ENCODE data around the gene COQ8A. TPM values are rescaled to one million over a fixed set of nuclear protein-coding genes. Genes with fewer than 3 reads are reported as not detected.

COQ8A gene
- total and polyA plus RNA-seq, 8 donors, result 26.4 to 384 (median 65.2) TPM

DNA sequence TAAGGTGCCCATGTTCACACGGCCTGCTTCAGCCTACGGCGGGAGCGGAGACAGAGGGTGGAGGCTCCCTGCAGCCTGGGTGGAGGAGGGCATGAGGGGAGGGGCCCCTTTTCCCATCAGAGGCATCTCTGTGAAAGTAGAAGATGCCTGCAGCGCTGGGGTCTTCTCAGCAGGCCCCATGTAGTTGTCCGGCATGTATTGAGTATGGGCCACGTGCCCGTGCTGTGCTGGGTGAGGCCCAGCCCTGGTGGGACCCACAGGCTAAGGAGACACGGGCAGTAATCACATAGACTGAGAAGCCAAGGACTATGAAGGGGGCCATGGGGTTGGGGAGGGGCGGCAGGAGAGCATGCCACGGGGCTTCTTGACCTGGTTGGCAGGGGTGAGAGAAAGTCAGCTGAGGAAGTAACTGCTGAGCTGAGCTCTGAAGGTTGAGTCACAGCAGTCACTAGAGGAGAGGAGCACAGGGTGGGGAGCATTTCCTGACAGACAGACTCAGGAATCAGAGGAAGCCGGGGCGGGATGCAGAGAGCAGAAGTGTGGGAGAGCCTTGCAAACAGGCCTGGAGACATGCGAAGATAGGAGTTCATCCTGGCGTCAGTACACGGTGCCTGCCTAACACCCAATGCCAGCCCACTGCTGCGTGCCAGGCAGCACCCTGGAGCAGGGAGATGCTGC lies 48.1 kb upstream of the COQ8A start:
- DNase-seq, result no peak
- no peaks in the 10 kb centered on the region for H3K9me3 ChIP-seq
- no peak overlapping the region for H3K4me3 ChIP-seq
- intact Hi-C loops (cut with DNase I; ENCODE audit: low total_unique reads), result no loop called here
- H3K36me3 ChIP-seq, result peaks cover 47 to 100% (median 100%) of the 10 kb centered on the region in 4 donors
- no peaks in the 10 kb centered on the region for H3K27me3 ChIP-seq
- WGBS, 5 donors, result 83 to 91% (median 88%) methylated on average over 16 to 17 of the region's 17 CpGs
- H3K27ac ChIP-seq, result no peak overlapping the region
- H3K4me1 ChIP-seq, result no peaks in the 10 kb centered on the region
- no peak for TF ChIP-seq POLR2A (IDR thresholded peaks at IDR 0.05)
- TF ChIP-seq POLR2AphosphoS5 (IDR thresholded peaks at IDR 0.05), result no peak
- no peak for TF ChIP-seq EP300 (IDR thresholded peaks at IDR 0.05)
- TF ChIP-seq, protein P1, sequence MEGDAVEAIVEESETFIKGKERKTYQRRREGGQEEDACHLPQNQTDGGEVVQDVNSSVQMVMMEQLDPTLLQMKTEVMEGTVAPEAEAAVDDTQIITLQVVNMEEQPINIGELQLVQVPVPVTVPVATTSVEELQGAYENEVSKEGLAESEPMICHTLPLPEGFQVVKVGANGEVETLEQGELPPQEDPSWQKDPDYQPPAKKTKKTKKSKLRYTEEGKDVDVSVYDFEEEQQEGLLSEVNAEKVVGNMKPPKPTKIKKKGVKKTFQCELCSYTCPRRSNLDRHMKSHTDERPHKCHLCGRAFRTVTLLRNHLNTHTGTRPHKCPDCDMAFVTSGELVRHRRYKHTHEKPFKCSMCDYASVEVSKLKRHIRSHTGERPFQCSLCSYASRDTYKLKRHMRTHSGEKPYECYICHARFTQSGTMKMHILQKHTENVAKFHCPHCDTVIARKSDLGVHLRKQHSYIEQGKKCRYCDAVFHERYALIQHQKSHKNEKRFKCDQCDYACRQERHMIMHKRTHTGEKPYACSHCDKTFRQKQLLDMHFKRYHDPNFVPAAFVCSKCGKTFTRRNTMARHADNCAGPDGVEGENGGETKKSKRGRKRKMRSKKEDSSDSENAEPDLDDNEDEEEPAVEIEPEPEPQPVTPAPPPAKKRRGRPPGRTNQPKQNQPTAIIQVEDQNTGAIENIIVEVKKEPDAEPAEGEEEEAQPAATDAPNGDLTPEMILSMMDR (IDR thresholded peaks at IDR 0.05), result no peak

DNA sequence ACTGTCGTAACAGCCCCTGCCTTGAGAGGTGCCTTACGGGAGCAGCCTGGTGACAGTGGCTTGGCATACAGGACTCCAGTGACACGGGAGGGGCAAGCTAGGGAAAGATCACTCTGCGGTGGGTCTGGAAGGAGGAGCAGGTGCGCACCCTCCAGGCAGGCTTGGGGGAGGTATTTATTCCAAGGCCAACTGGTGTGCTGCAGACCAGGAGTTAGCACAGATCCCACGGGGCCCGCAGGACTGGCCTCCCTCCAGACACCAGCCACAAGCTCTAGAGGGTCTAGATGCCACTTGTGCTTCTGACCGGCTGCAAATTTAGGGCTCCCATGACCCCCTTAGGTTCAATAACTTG lies 47.6 kb upstream of the COQ8A start:
- WGBS, 5 donors, result 74 to 87% (median 77%) methylated on average over 6 to 8 of the region's 8 CpGs
- DNase-seq, result no peak

DNA sequence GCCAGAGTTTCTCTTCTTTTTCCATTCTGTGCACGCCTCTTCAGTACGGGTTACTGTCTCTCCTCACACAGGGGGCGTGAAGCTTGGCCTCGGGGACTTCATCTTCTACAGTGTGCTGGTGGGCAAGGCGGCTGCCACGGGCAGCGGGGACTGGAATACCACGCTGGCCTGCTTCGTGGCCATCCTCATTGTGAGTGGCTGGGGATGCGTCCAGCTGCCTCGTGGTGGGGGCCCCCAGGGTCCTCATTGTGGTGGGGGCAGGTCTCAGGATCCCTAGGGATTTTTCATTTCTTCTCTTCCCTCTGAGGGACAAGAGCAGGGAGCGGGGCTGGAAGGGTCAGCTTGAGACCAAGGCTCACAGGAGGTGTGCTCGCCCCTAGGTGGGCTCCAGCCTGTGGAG lies 46.2 kb upstream of the COQ8A start:
- no peak overlapping the region for H3K27ac ChIP-seq
- TF ChIP-seq POLR2AphosphoS5 (IDR thresholded peaks at IDR 0.05) (no peak), POLR2A (IDR thresholded peaks at IDR 0.05) (no peak), EP300 (IDR thresholded peaks at IDR 0.05) (no peak)
- TF ChIP-seq, protein P1 (IDR thresholded peaks at IDR 0.05), result no peak
- H3K4me3 ChIP-seq, result no peak overlapping the region
- H3K4me1 ChIP-seq, result no peaks in the 10 kb centered on the region
- no peak for DNase-seq
- H3K27me3 ChIP-seq, result no peaks in the 10 kb centered on the region
- H3K9me3 ChIP-seq, result no peaks in the 10 kb centered on the region
- peaks cover 39 to 100% (median 99%) of the 10 kb centered on the region in 4 donors for H3K36me3 ChIP-seq
- 92 to 95% (median 93%) methylated on average over 12 to 13 of the region's 13 CpGs for WGBS, 5 donors
- intact Hi-C loops (cut with DNase I; ENCODE audit: low total_unique reads), result no loop called here

More for the DNA sequence above, 47.6 kb upstream of the COQ8A start:
- no peaks in the 10 kb centered on the region for H3K9me3 ChIP-seq
- H3K27ac ChIP-seq, result no peak overlapping the region
- H3K4me1 ChIP-seq, result no peaks in the 10 kb centered on the region
- TF ChIP-seq, protein P1 (IDR thresholded peaks at IDR 0.05), result no peak
- no peak for TF ChIP-seq POLR2AphosphoS5 (IDR thresholded peaks at IDR 0.05)
- no peak for TF ChIP-seq POLR2A (IDR thresholded peaks at IDR 0.05)
- no peak for TF ChIP-seq EP300 (IDR thresholded peaks at IDR 0.05)
- no peak overlapping the region for H3K4me3 ChIP-seq
- intact Hi-C loops (cut with DNase I; ENCODE audit: low total_unique reads), result no loop called here
- no peaks in the 10 kb centered on the region for H3K27me3 ChIP-seq
- H3K36me3 ChIP-seq, result peaks cover 47 to 100% (median 100%) of the 10 kb centered on the region in 4 donors

DNA sequence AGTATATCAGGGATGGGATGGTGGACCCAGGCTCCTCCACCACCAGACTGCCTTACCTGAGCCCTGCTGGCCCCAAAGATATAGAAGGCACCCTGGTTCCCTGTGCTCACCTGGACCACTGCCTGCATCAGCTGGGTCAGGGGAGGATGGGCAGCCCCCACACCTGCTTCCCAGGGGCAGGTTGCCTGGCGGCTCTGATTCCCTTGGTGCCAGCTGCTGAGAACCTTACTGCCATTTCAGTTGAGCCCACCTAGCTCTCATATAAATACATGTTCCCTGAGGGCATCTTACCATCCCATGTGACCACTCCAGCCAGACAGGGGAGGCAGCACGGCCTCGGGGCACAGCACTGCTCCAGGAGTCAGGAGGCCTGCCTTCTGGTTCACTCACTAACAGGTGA lies 45.3 kb upstream of the COQ8A start:
- H3K36me3 ChIP-seq, result peaks cover 35 to 100% (median 98%) of the 10 kb centered on the region in 4 donors
- H3K27ac ChIP-seq, result no peak overlapping the region
- H3K9me3 ChIP-seq, result no peaks in the 10 kb centered on the region
- no peaks in the 10 kb centered on the region for H3K27me3 ChIP-seq
- TF ChIP-seq POLR2A (IDR thresholded peaks at IDR 0.05) (no peak), EP300 (IDR thresholded peaks at IDR 0.05) (no peak), POLR2AphosphoS5 (IDR thresholded peaks at IDR 0.05) (no peak)
- TF ChIP-seq, protein P1 (IDR thresholded peaks at IDR 0.05), result no peak
- DNase-seq, result no peak
- H3K4me1 ChIP-seq, result no peaks in the 10 kb centered on the region
- intact Hi-C loops (cut with DNase I; ENCODE audit: low total_unique reads), result no loop called here
- H3K4me3 ChIP-seq, result no peak overlapping the region
- 89 to 100% (median 95%) methylated on average over 1 to 3 of the region's 3 CpGs for WGBS, 5 donors

Measured in stomach (tissue), 9 donors.